Parathyroid adenoma (tissue), 2 donors: ENCODE results near the gene ABLIM2.

Experiments used
- H2AFZ ChIP-seq: fragments of 300-600 bp; sonication (generic); one replicate; pipeline ENCODE4 v1.7.0; 2017; ENCODE audit warnings: antibody characterized with exemption, mild to moderate bottlenecking
- H3K27ac ChIP-seq: fragments of 300-600 bp; sonication (generic); one replicate; pipeline ENCODE4 v1.7.0; 2017
- H3K27me3 ChIP-seq: fragments of 300-600 bp; sonication (generic); one replicate; pipeline ENCODE4 v1.7.0; 2017; ENCODE audit warnings: low read length; ENCODE audit not compliant: control insufficient read depth, insufficient read depth
- H3K36me3 ChIP-seq: fragments of 300-600 bp; sonication (generic); one replicate; pipeline ENCODE4 v1.7.0; 2017; ENCODE audit warnings: low read length; ENCODE audit not compliant: control insufficient read depth, insufficient read depth
- H3K4me1 ChIP-seq: fragments of 300-600 bp; sonication (generic); one replicate; pipeline ENCODE4 v1.7.0; 2017; ENCODE audit warnings: control low read depth
- H3K4me2 ChIP-seq: fragments of 300-600 bp; sonication (generic); one replicate; pipeline ENCODE4 v1.7.0; 2017; ENCODE audit warnings: low read length
- H3K4me3 ChIP-seq: fragments of 300-600 bp; sonication (generic); one replicate; pipeline ENCODE4 v1.7.0; 2017; ENCODE audit warnings: low read depth, low read length
- H3K79me2 ChIP-seq: fragments of 300-600 bp; sonication (generic); one replicate; pipeline ENCODE4 v1.7.0; 2017; ENCODE audit warnings: control low read depth
- H3K9ac ChIP-seq: fragments of 300-600 bp; sonication (generic); one replicate; pipeline ENCODE4 v1.7.0; 2017; ENCODE audit warnings: mild to moderate bottlenecking
- H3K9me3 ChIP-seq: fragments of 300-600 bp; sonication (generic); one replicate; pipeline ENCODE4 v1.7.0; 2017; ENCODE audit warnings: low read length; ENCODE audit not compliant: control insufficient read depth
- CTCF ChIP-seq: fragments of 300-600 bp; sonication (generic); IDR thresholded peaks from one replicate; pipeline ENCODE4 v1.7.0; 2017; ENCODE audit warnings: antibody characterized with exemption, mild to moderate bottlenecking
- donor health status: primary hyperparathyroidism.

Gene ABLIM2

GRCh38 chr4:7983296-7983695, 175.3 kb downstream of the ABLIM2 start:
- Histone ChIP-seq H3K79me2 (no peaks in the 10 kb centered on the region), H3K27me3 (no peaks in the 10 kb centered on the region), H3K36me3 (no peaks in the 10 kb centered on the region), H3K4me2 (no peak overlapping the region), H3K9me3 (no peaks in the 10 kb centered on the region), H2AFZ (no peak overlapping the region), H3K4me1 (no peaks in the 10 kb centered on the region), H3K9ac (no peak overlapping the region), H3K27ac (no peak overlapping the region), H3K4me3 (no peak overlapping the region)
- TF ChIP-seq CTCF, result no peak

GRCh38 chr4:7981738-7982394, 176.7 kb downstream of the ABLIM2 start:
- Histone ChIP-seq H3K27ac (no peak overlapping the region), H3K27me3 (no peaks in the 10 kb centered on the region), H3K9ac (no peak overlapping the region), H3K4me1 (no peaks in the 10 kb centered on the region), H3K36me3 (no peaks in the 10 kb centered on the region), H3K4me3 (no peak overlapping the region), H3K9me3 (no peaks in the 10 kb centered on the region), H3K4me2 (no peak overlapping the region), H2AFZ (no peak overlapping the region), H3K79me2 (no peaks in the 10 kb centered on the region)
- no peak for TF ChIP-seq CTCF

GRCh38 chr4:7980036-7980435, 178.6 kb downstream of the ABLIM2 start:
- H3K4me3 ChIP-seq, result no peak overlapping the region
- TF ChIP-seq CTCF, result no peak
- H3K4me1 ChIP-seq, result no peaks in the 10 kb centered on the region
- H3K27ac ChIP-seq, result no peak overlapping the region
- no peak overlapping the region for H3K9ac ChIP-seq
- H3K36me3 ChIP-seq, result no peaks in the 10 kb centered on the region
- H3K9me3 ChIP-seq, result no peaks in the 10 kb centered on the region
- no peak overlapping the region for H2AFZ ChIP-seq
- H3K27me3 ChIP-seq, result no peaks in the 10 kb centered on the region
- no peak overlapping the region for H3K4me2 ChIP-seq
- no peaks in the 10 kb centered on the region for H3K79me2 ChIP-seq

GRCh38 chr4:7979652-7979968, 179.0 kb downstream of the ABLIM2 start:
- H3K4me3 ChIP-seq, result no peak overlapping the region
- H3K4me1 ChIP-seq, result no peaks in the 10 kb centered on the region
- no peaks in the 10 kb centered on the region for H3K79me2 ChIP-seq
- no peak overlapping the region for H3K9ac ChIP-seq
- H2AFZ ChIP-seq, result peak overlapping the region; percentile 38
- no peak overlapping the region for H3K27ac ChIP-seq
- no peaks in the 10 kb centered on the region for H3K36me3 ChIP-seq
- H3K27me3 ChIP-seq, result no peaks in the 10 kb centered on the region
- no peak for TF ChIP-seq CTCF
- no peaks in the 10 kb centered on the region for H3K9me3 ChIP-seq
- H3K4me2 ChIP-seq, result no peak overlapping the region

GRCh38 chr4:7978907-7979651, 179.5 kb downstream of the ABLIM2 start:
- Histone ChIP-seq H3K4me2 (no peak overlapping the region), H2AFZ (peak overlapping the region; percentile 38), H3K27ac (no peak overlapping the region), H3K79me2 (no peaks in the 10 kb centered on the region), H3K4me3 (no peak overlapping the region), H3K9me3 (no peaks in the 10 kb centered on the region), H3K27me3 (no peaks in the 10 kb centered on the region), H3K36me3 (no peaks in the 10 kb centered on the region), H3K4me1 (no peaks in the 10 kb centered on the region), H3K9ac (no peak overlapping the region)
- TF ChIP-seq CTCF, result no peak
